NB4 (cell line): ENCODE results near the gene CDIPT.
"Not testable (repeated sequence)": the region's sequence is repeated elsewhere in the genome, so short reads cannot be mapped to it uniquely, and the experiment has no call there.

Experiments
- MYC ChIP-seq: IDR thresholded peaks from 2 replicates; pipeline ENCODE4 v1.6.1; 2011; ENCODE audit warnings: low read depth, low read length
- POLR2A ChIP-seq: IDR thresholded peaks from 2 replicates; pipeline ENCODE4 v1.6.1; 2011; ENCODE audit warnings: mild to moderate bottlenecking; ENCODE audit not compliant: insufficient read length; ENCODE audit errors: extremely low read depth
- TF ChIP-seq, protein P1 (sequence below): IDR thresholded peaks from one replicate; pipeline ENCODE4 v1.5.1; 2012; ENCODE audit warnings: low read depth, low read length
- TF ChIP-seq, protein P2 (sequence below): IDR thresholded peaks from 2 replicates; pipeline ENCODE4 v1.6.1; 2011; ENCODE audit warnings: low read depth, low read length

DNA sequence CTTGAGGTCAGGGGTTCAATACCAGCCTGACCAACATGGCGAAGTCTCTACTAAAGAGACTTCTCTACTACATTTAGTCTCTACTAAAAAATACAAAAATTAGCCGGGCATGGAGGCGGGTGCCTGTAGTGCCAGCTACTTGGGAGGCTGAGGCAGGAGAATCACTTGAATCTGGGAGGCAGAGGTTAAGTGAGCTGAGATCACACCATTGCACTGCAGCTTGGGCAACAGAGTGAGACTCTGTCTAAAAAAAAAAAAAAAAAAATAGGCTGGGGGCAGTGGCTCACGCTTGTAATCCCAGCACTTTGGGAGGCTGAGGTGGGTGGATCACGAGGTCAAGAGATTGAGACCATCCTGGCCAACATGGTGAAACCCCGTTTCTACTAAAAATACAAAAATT lies 46.8 kb upstream of the CDIPT start:
- TF ChIP-seq, protein P1, sequence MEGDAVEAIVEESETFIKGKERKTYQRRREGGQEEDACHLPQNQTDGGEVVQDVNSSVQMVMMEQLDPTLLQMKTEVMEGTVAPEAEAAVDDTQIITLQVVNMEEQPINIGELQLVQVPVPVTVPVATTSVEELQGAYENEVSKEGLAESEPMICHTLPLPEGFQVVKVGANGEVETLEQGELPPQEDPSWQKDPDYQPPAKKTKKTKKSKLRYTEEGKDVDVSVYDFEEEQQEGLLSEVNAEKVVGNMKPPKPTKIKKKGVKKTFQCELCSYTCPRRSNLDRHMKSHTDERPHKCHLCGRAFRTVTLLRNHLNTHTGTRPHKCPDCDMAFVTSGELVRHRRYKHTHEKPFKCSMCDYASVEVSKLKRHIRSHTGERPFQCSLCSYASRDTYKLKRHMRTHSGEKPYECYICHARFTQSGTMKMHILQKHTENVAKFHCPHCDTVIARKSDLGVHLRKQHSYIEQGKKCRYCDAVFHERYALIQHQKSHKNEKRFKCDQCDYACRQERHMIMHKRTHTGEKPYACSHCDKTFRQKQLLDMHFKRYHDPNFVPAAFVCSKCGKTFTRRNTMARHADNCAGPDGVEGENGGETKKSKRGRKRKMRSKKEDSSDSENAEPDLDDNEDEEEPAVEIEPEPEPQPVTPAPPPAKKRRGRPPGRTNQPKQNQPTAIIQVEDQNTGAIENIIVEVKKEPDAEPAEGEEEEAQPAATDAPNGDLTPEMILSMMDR, result not testable (repeated sequence)
- TF ChIP-seq POLR2A, MYC: not testable (repeated sequence)
- TF ChIP-seq, protein P2, sequence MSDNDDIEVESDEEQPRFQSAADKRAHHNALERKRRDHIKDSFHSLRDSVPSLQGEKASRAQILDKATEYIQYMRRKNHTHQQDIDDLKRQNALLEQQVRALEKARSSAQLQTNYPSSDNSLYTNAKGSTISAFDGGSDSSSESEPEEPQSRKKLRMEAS, result not testable (repeated sequence)
